ENCODE data around the gene IP6K1. TPM values are rescaled to one million over a fixed set of nuclear protein-coding genes. Genes with fewer than 3 reads are reported as not detected.
"Not testable (repeated sequence)": the region's sequence is repeated elsewhere in the genome, so short reads cannot be mapped to it uniquely, and the experiment has no call there.

IP6K1 gene
- total RNA-seq, 1 donor from 2014 or later: 56.4 TPM

DNA sequence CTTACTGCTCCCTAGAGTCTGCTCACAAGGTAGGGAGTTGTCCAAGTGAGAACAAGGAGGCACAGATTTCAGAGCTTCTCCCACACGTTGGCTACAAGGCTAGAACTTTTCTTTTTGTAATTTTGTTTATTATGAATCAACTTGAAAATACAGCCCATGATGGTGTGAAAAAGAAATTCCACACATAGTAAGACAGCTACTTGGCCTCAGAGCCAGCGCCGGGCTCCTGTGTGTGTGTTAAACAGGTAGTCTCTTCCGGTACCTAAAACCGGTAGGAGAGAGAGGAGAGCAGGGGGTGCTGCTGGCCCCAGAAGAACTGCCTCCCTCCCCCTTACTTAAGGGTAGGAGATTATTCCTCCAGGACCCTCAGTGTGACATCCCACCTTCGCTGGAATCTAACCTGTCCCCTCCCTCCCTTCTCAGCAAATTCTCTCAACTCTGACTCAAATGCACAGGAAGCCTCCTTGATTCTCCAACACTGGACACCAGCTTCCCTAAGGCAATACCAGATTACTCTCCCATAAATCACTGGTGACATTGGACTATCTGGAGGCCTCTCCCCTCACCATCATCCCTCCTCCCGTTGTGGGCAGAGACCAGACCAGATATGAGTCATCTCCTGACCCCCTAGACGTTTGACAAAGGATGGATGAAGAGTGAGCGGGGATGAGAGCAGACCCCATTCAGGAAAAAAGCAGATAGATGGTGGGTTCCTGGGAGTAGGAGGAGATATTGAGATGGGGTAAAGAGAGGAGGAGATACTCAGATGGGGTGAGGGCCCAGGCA, 4.5 kb upstream of the IP6K1 start:
- Mint-ChIP-seq H3K36me3 (ENCODE audit: low read depth, unreplicated experiment) (peaks cover under 1% of the 10 kb centered on the region), H3K4me3 (ENCODE audit: unreplicated experiment) (no peak overlapping the region), H3K4me1 (ENCODE audit: unreplicated experiment) (peaks cover 32% of the 10 kb centered on the region), H3K27me3 (ENCODE audit: unreplicated experiment) (peaks cover 10% of the 10 kb centered on the region), H3K27ac (ENCODE audit: unreplicated experiment) (peak overlapping the region; percentile 36), H3K9me3 (ENCODE audit: unreplicated experiment) (no peaks in the 10 kb centered on the region)
- TF ChIP-seq, protein P1, sequence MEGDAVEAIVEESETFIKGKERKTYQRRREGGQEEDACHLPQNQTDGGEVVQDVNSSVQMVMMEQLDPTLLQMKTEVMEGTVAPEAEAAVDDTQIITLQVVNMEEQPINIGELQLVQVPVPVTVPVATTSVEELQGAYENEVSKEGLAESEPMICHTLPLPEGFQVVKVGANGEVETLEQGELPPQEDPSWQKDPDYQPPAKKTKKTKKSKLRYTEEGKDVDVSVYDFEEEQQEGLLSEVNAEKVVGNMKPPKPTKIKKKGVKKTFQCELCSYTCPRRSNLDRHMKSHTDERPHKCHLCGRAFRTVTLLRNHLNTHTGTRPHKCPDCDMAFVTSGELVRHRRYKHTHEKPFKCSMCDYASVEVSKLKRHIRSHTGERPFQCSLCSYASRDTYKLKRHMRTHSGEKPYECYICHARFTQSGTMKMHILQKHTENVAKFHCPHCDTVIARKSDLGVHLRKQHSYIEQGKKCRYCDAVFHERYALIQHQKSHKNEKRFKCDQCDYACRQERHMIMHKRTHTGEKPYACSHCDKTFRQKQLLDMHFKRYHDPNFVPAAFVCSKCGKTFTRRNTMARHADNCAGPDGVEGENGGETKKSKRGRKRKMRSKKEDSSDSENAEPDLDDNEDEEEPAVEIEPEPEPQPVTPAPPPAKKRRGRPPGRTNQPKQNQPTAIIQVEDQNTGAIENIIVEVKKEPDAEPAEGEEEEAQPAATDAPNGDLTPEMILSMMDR (IDR thresholded peaks at IDR 0.05; ENCODE audit: unreplicated experiment): no peak
- no peak for DNase-seq (ENCODE audit: low spot score)

DNA sequence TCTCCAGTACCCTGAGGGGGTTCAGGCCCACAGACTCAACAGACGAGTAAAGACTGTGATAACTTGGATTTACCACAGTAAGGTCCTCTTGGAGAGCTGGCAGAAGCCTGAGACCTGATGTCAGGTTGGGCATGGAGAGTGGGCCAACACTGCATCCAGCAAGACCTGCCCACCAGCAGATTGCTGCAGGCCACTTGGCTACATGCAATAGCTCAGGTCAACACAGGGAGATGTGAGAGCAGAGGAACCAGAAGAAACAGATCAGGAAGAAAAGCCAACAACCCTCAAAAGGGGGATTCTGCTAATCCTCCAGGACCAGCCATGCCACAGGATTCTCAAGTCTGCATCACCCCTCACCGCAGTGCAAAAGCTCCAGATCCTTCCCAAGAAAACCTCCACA, 1.7 kb upstream of the IP6K1 start:
- peak overlapping the region; percentile 38 for H3K27ac Mint-ChIP-seq (ENCODE audit: unreplicated experiment)
- DNase-seq (ENCODE audit: low spot score): no peak
- H3K4me3 Mint-ChIP-seq (ENCODE audit: unreplicated experiment): no peak overlapping the region
- H3K36me3 Mint-ChIP-seq (ENCODE audit: low read depth, unreplicated experiment): peaks cover 4% of the 10 kb centered on the region
- H3K9me3 Mint-ChIP-seq (ENCODE audit: unreplicated experiment): no peaks in the 10 kb centered on the region
- peaks cover 9% of the 10 kb centered on the region for H3K27me3 Mint-ChIP-seq (ENCODE audit: unreplicated experiment)
- TF ChIP-seq, protein P1 (IDR thresholded peaks at IDR 0.05; ENCODE audit: unreplicated experiment): no peak
- H3K4me1 Mint-ChIP-seq (ENCODE audit: unreplicated experiment): peaks cover 39% of the 10 kb centered on the region

DNA sequence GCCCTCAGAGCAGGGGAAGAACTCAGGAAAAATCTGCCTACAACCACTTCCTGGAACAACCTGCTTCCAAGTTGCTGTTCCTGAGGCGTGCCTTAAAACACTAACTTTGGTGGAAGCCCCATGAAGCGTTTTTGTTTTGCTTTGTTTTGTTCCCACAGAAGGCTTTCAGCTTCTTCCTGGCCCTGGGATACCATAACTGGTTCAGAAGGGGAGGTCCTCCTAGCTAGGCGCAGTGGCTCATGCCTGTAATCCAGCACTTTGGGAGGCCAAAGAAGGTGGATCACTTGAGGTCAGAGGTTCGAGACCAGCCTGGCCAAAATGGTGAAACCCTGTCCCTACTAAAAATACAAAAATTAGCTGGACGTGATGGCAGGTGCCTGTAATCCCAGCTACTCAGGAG, 1.2 kb upstream of the IP6K1 start:
- Mint-ChIP-seq H3K27me3 (ENCODE audit: unreplicated experiment) (peaks cover 6% of the 10 kb centered on the region), H3K27ac (ENCODE audit: unreplicated experiment) (peak overlapping the region; percentile 81), H3K4me1 (ENCODE audit: unreplicated experiment) (peaks cover 39% of the 10 kb centered on the region), H3K4me3 (ENCODE audit: unreplicated experiment) (no peak overlapping the region), H3K36me3 (ENCODE audit: low read depth, unreplicated experiment) (peaks cover 4% of the 10 kb centered on the region), H3K9me3 (ENCODE audit: unreplicated experiment) (no peaks in the 10 kb centered on the region)
- TF ChIP-seq, protein P1 (IDR thresholded peaks at IDR 0.05; ENCODE audit: unreplicated experiment): no peak
- DNase-seq (ENCODE audit: low spot score): no peak

DNA sequence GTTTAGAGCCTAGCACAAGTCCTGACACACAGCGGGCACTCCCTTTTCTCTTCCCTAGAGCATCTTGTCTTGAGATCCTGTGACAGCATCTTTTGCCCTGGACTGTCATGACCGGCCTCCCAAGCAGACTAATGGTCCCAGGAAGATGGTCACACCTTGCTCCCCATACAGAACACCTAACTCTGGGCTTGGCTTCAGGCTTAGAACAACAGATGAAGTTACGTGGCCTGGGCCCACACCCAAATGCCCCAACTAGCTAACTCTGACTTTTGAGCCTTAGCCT, 781 bp upstream of the IP6K1 start:
- Mint-ChIP-seq H3K36me3 (ENCODE audit: low read depth, unreplicated experiment) (peaks cover 4% of the 10 kb centered on the region), H3K4me1 (ENCODE audit: unreplicated experiment) (peaks cover 39% of the 10 kb centered on the region), H3K27me3 (ENCODE audit: unreplicated experiment) (peaks cover 6% of the 10 kb centered on the region), H3K4me3 (ENCODE audit: unreplicated experiment) (peak overlapping the region; percentile 81), H3K27ac (ENCODE audit: unreplicated experiment) (peak overlapping the region; percentile 81), H3K9me3 (ENCODE audit: unreplicated experiment) (no peaks in the 10 kb centered on the region)
- DNase-seq (ENCODE audit: low spot score): no peak
- TF ChIP-seq, protein P1 (IDR thresholded peaks at IDR 0.05; ENCODE audit: unreplicated experiment): no peak

DNA sequence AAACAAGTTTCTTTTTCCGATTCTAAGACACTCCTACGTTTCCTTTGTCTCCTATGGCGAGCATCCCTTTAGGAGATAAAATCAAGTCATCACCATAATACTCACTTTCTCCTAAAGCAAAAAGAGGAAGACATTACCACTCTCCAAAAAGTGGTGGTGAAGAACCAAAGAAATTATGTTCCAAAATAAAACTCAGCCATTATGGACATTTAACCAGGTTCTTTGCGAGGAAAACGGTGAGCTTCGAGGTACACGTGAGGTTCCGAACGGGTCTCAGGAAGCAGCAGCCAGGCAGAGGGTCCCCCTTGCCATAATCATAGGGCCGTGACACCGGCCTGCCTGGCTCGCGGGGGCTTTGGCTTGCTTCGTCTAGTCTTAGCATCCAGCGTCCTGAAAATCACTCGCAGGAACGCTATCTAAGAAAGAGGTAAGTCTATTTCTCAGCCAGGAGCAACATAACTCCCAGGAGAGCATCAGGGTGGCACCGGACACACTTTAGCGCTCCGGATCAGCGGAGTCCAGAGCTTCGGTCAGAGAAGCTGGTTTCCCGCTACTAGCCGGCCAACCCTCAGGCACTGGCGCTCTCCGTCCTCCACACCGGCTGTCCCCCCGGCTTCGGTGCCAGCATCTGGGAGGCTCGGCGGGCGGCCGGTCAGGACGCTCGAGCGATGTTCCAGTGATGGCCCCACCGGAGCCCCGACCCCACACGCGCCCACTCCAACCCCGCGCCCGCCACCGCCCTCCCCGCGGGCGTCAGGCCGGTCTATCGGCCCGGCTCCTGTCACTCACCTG, 581 bp downstream of the IP6K1 start:
- H3K27me3 Mint-ChIP-seq (ENCODE audit: unreplicated experiment): peaks cover 2% of the 10 kb centered on the region

DNA sequence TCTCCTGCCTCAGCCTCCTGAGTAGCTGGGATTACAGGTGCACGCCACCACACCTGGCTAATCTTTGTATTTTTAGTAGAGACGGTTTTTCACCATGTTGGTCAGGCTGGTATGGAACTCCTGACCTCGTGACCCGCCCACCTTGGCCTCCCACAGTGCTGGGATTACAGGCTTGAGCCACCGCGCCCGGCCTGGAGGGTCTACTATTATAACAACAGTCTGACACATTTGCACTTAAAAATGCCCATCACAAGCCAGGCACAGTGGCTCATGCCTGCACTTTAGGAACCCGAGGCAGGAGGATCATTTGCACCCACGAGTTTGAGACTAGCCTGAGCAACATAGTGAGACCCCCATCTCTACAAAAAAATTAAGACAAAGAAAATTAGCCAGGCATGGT, 4.1 kb downstream of the IP6K1 start:
- H3K27ac Mint-ChIP-seq (ENCODE audit: unreplicated experiment); H3K9me3 Mint-ChIP-seq (ENCODE audit: unreplicated experiment); H3K4me3 Mint-ChIP-seq (ENCODE audit: unreplicated experiment); DNase-seq (ENCODE audit: low spot score); H3K27me3 Mint-ChIP-seq (ENCODE audit: unreplicated experiment): not testable (repeated sequence)
- Mint-ChIP-seq H3K4me1 (ENCODE audit: unreplicated experiment) (peaks cover 15% of the 10 kb centered on the region), H3K36me3 (ENCODE audit: low read depth, unreplicated experiment) (peaks cover 14% of the 10 kb centered on the region)

More for the DNA sequence above, 581 bp downstream of the IP6K1 start:
- H3K9me3 Mint-ChIP-seq (ENCODE audit: unreplicated experiment): no peaks in the 10 kb centered on the region
- H3K36me3 Mint-ChIP-seq (ENCODE audit: low read depth, unreplicated experiment): peaks cover 8% of the 10 kb centered on the region
- peaks cover 38% of the 10 kb centered on the region for H3K4me1 Mint-ChIP-seq (ENCODE audit: unreplicated experiment)
- peak; percentile 43 for DNase-seq (ENCODE audit: low spot score)
- peak overlapping the region; percentile 89 for H3K4me3 Mint-ChIP-seq (ENCODE audit: unreplicated experiment)
- H3K27ac Mint-ChIP-seq (ENCODE audit: unreplicated experiment): peak overlapping the region; percentile 84
- TF ChIP-seq, protein P1 (IDR thresholded peaks at IDR 0.05; ENCODE audit: unreplicated experiment): no peak
